ENCODE measurements around the gene CYB5R2. TPM values are rescaled to one million over a fixed set of nuclear protein-coding genes. Genes with fewer than 3 reads are reported as not detected.
"Not testable (repeated sequence)": the region's sequence is repeated elsewhere in the genome, so short reads cannot be mapped to it uniquely, and the experiment has no call there.

CYB5R2 gene
- total RNA-seq, 2 donors from 2014 or later: 7.4 to 7.5 TPM

- no peak overlapping the region for H3K27ac ChIP-seq
- TF ChIP-seq CTCF (IDR thresholded peaks at IDR 0.05): peak; percentile 83
- H3K9me3 ChIP-seq: no peaks in the 10 kb centered on the region
- no peaks in the 10 kb centered on the region for H3K4me1 ChIP-seq
- no peaks in the 10 kb centered on the region for H3K27me3 ChIP-seq
- no peaks in the 10 kb centered on the region for H3K36me3 ChIP-seq
- DNase-seq: peak; percentile 88
- intact Hi-C loops (cut with DNase I): no loop called here
- no peak overlapping the region for H3K4me3 ChIP-seq
- H3K9ac ChIP-seq (ENCODE audit: low read depth in 2 of 2, low read length in 2 of 2): no peak overlapping the region
Measured at GRCh38 chr11:7665473-7666291, 7.6 kb downstream of the CYB5R2 start.

- no peaks in the 10 kb centered on the region for H3K4me1 ChIP-seq
- H3K27ac ChIP-seq: no peak overlapping the region
- no peak overlapping the region for H3K9ac ChIP-seq (ENCODE audit: low read depth in 2 of 2, low read length in 2 of 2)
- H3K9me3 ChIP-seq: no peaks in the 10 kb centered on the region
- TF ChIP-seq CTCF (IDR thresholded peaks at IDR 0.05): no peak
- H3K27me3 ChIP-seq: no peaks in the 10 kb centered on the region
- no peak for DNase-seq
- H3K36me3 ChIP-seq: no peaks in the 10 kb centered on the region
- no peak overlapping the region for H3K4me3 ChIP-seq
- intact Hi-C loops (cut with DNase I): no loop called here
Measured at GRCh38 chr11:7664867-7665266, 8.4 kb downstream of the CYB5R2 start.

- H3K4me1 ChIP-seq; H3K9me3 ChIP-seq; H3K4me3 ChIP-seq; H3K27ac ChIP-seq; H3K27me3 ChIP-seq; H3K9ac ChIP-seq (ENCODE audit: low read depth in 2 of 2, low read length in 2 of 2); H3K36me3 ChIP-seq; intact Hi-C loops (cut with DNase I); DNase-seq: not testable (repeated sequence)
Measured at GRCh38 chr11:7663531-7663930, 9.8 kb downstream of the CYB5R2 start.

GRCh38 chr11:7657306-7658025 lies 15.8 kb downstream of the CYB5R2 start:
- intact Hi-C loops (cut with DNase I): loop anchor here (2.0 kb wide), 1 partner anchor 87 kb away; no protein-coding TSS in a partner anchor
- H3K27ac ChIP-seq: no peak overlapping the region
- TF ChIP-seq CTCF (IDR thresholded peaks at IDR 0.05): peak; percentile 37

GRCh38 chr11:7656704-7657103 lies 16.6 kb downstream of the CYB5R2 start:
- Histone ChIP-seq H3K9ac (ENCODE audit: low read depth in 2 of 2, low read length in 2 of 2) (no peak overlapping the region), H3K27ac (no peak overlapping the region), H3K36me3 (peaks cover 9% of the 10 kb centered on the region), H3K4me3 (no peak overlapping the region), H3K4me1 (no peaks in the 10 kb centered on the region), H3K9me3 (no peaks in the 10 kb centered on the region), H3K27me3 (no peaks in the 10 kb centered on the region)
- peak; percentile 14 for DNase-seq
- intact Hi-C loops (cut with DNase I): loop anchor here (2.0 kb wide), 1 partner anchor 86 kb away; no protein-coding TSS in a partner anchor
- TF ChIP-seq CTCF (IDR thresholded peaks at IDR 0.05): no peak

More at GRCh38 chr11:7657306-7658025, 15.8 kb downstream of the CYB5R2 start:
- H3K9me3 ChIP-seq: no peaks in the 10 kb centered on the region
- H3K4me3 ChIP-seq: no peak overlapping the region
- peak; percentile 69 for DNase-seq
- no peak overlapping the region for H3K9ac ChIP-seq (ENCODE audit: low read depth in 2 of 2, low read length in 2 of 2)
- H3K36me3 ChIP-seq: peaks cover 9% of the 10 kb centered on the region
- no peaks in the 10 kb centered on the region for H3K27me3 ChIP-seq
- H3K4me1 ChIP-seq: no peaks in the 10 kb centered on the region

All from colonic mucosa (tissue), 4 donors.